Measurements from ENCODE around the gene PPIC.

Gene PPIC

GRCh38 chr5:123007182-123007581, 29.3 kb downstream of the PPIC start:
- TF ChIP-seq CTCF (IDR thresholded peaks at IDR 0.05; ENCODE audit: low read depth, low read length), result no peak
- no peaks in the 10 kb centered on the region for H3K9me3 ChIP-seq (ENCODE audit: severe bottlenecking)
- no peaks in the 10 kb centered on the region for H3K27me3 ChIP-seq (ENCODE audit: insufficient read depth, low read depth, severe bottlenecking)
- peak; percentile 11 for DNase-seq
- H3K4me3 ChIP-seq (ENCODE audit: low read depth, low read length), result no peak overlapping the region
- H3K27ac ChIP-seq, result no peak overlapping the region
- no peaks in the 10 kb centered on the region for H3K36me3 ChIP-seq

GRCh38 chr5:123001808-123002207, 34.7 kb downstream of the PPIC start:
- Histone ChIP-seq H3K36me3 (no peaks in the 10 kb centered on the region), H3K4me3 (ENCODE audit: low read depth, low read length) (no peak overlapping the region), H3K27ac (no peak overlapping the region), H3K27me3 (ENCODE audit: insufficient read depth, low read depth, severe bottlenecking) (no peaks in the 10 kb centered on the region), H3K9me3 (ENCODE audit: severe bottlenecking) (no peaks in the 10 kb centered on the region)
- DNase-seq, result peak; percentile 14
- no peak for TF ChIP-seq CTCF (IDR thresholded peaks at IDR 0.05; ENCODE audit: low read depth, low read length)

- peak; percentile 22 for DNase-seq
- Histone ChIP-seq H3K27ac (no peak overlapping the region), H3K4me3 (ENCODE audit: low read depth, low read length) (no peak overlapping the region), H3K36me3 (no peaks in the 10 kb centered on the region), H3K9me3 (ENCODE audit: severe bottlenecking) (no peaks in the 10 kb centered on the region), H3K27me3 (ENCODE audit: insufficient read depth, low read depth, severe bottlenecking) (no peaks in the 10 kb centered on the region)
- no peak for TF ChIP-seq CTCF (IDR thresholded peaks at IDR 0.05; ENCODE audit: low read depth, low read length)
These were observed 35.8 kb downstream of the PPIC start for GRCh38 chr5:123000731-123001130.

- Histone ChIP-seq H3K4me3 (ENCODE audit: low read depth, low read length) (no peak overlapping the region), H3K9me3 (ENCODE audit: severe bottlenecking) (no peaks in the 10 kb centered on the region), H3K27ac (no peak overlapping the region), H3K36me3 (no peaks in the 10 kb centered on the region), H3K27me3 (ENCODE audit: insufficient read depth, low read depth, severe bottlenecking) (no peaks in the 10 kb centered on the region)
- TF ChIP-seq CTCF (IDR thresholded peaks at IDR 0.05; ENCODE audit: low read depth, low read length), result no peak
- no peak for DNase-seq
These were observed 36.5 kb downstream of the PPIC start for GRCh38 chr5:122999947-123000563.

GRCh38 chr5:122997294-122997693, 39.2 kb downstream of the PPIC start:
- TF ChIP-seq CTCF (IDR thresholded peaks at IDR 0.05; ENCODE audit: low read depth, low read length), result no peak
- no peak for DNase-seq
- H3K36me3 ChIP-seq, result no peaks in the 10 kb centered on the region
- H3K9me3 ChIP-seq (ENCODE audit: severe bottlenecking), result no peaks in the 10 kb centered on the region
- no peaks in the 10 kb centered on the region for H3K27me3 ChIP-seq (ENCODE audit: insufficient read depth, low read depth, severe bottlenecking)
- H3K4me3 ChIP-seq (ENCODE audit: low read depth, low read length), result no peak overlapping the region
- no peak overlapping the region for H3K27ac ChIP-seq

- no peaks in the 10 kb centered on the region for H3K27me3 ChIP-seq (ENCODE audit: insufficient read depth, low read depth, severe bottlenecking)
- no peaks in the 10 kb centered on the region for H3K9me3 ChIP-seq (ENCODE audit: severe bottlenecking)
- no peaks in the 10 kb centered on the region for H3K36me3 ChIP-seq
- no peak for TF ChIP-seq CTCF (IDR thresholded peaks at IDR 0.05; ENCODE audit: low read depth, low read length)
- H3K27ac ChIP-seq, result no peak overlapping the region
- DNase-seq, result no peak
- no peak overlapping the region for H3K4me3 ChIP-seq (ENCODE audit: low read depth, low read length)
These were observed 40.4 kb downstream of the PPIC start for GRCh38 chr5:122996091-122996490.
